ENCODE measurements around the gene MRPL41.

GRCh38 chr9:137552022-137552768, 516 bp downstream of the MRPL41 start:
- no peak for TF ChIP-seq EZH2 (IDR thresholded peaks at IDR 0.05; ENCODE audit: borderline replicate concordance, low read depth, low read length, poor library complexity, severe bottlenecking)
- TF ChIP-seq CTCF (conservative IDR thresholded peaks at IDR 0.05; ENCODE audit: low read depth, low read length) = no peak

All from A673 (cell line).